Tibial nerve (tissue), 3 donors: ENCODE data around the gene PRCP.

ENCODE experiments used
- CTCF ChIP-seq, 5 experiments: fragments of 200-600 bp in 3 of 5; fragments of 450-650 bp in 2 of 5; sonication (generic) in 3 of 5; IDR thresholded peaks; one replicate each; pipeline ENCODE4 v1.5.1; 2016 to 2019; ENCODE audit warnings: antibody characterized with exemption in 5 of 5, mild to moderate bottlenecking in 3 of 5, moderate library complexity in 2 of 5
- POLR2A ChIP-seq, 2 donors: fragments of 450-650 bp; IDR thresholded peaks; one replicate each; pipeline ENCODE4 v1.6.1; 2017; ENCODE audit warnings: antibody characterized with exemption in 2 of 2, mild to moderate bottlenecking in 2 of 2, moderate library complexity in 2 of 2

GRCh38 chr11:82814379-82814778 is 85.9 kb downstream of the PRCP start:
- TF ChIP-seq POLR2A (IDR thresholded peaks at IDR 0.05) (no peak), CTCF (IDR thresholded peaks at IDR 0.05) (no peak)
